IPS DF 4.7 (cell line): ENCODE results near the gene TMEM25.
A peak's percentile ranks its signal among the peaks of the same experiment; 100 is the strongest.
"Not testable (repeated sequence)": the region's sequence is repeated elsewhere in the genome, so short reads cannot be mapped to it uniquely, and the experiment has no call there.

Experiments used
- DNase-seq: peaks from one replicate; pipeline ENCODE4 v3.0.0-alpha.2; 2013; ENCODE audit warnings: low spot score; ENCODE audit errors: extremely low read depth

TMEM25 gene

DNA sequence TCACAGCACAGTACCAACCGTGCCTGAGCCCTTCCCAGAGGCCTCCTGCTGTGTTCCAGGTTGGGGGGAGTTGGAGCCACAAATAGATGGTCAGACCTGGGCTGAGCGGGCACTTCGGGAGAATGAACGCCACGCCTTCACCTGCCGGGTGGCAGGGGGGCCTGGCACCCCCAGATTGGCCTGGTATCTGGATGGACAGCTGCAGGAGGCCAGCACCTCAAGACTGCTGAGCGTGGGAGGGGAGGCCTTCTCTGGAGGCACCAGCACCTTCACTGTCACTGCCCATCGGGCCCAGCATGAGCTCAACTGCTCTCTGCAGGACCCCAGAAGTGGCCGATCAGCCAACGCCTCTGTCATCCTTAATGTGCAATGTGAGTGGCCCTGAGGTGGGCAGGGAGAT lies 1.1 kb downstream of the TMEM25 start:
- DNase-seq: no peak

DNA sequence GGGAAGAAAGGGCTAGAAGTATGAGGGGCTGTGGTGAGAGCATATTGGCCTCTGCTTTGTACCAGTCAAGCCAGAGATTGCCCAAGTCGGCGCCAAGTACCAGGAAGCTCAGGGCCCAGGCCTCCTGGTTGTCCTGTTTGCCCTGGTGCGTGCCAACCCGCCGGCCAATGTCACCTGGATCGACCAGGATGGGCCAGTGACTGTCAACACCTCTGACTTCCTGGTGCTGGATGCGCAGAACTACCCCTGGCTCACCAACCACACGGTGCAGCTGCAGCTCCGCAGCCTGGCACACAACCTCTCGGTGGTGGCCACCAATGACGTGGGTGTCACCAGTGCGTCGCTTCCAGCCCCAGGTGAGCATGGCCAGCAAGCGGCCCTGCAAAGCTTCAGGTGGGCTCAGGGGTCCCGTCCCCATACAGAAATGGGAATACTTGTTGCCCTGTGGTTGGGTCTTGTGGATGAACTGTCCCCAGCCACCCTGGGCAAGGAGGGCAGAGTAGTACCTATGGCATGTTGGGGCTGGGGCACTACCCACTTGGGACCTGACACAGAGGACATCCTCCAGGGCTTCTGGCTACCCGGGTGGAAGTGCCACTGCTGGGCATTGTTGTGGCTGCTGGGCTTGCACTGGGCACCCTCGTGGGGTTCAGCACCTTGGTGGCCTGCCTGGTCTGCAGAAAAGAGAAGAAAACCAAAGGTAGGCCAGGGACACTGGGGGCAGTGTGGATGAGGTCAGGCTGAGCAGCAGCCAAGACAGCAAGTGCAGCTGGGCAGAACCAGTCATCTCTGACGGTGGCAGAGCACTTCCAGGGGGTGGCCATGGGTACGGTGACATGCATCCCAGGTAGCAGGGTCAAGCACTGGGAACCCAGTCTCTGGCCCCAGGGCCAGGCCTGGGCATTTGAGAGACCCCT lies 2.1 kb downstream of the TMEM25 start:
- DNase-seq: no peak

- DNase-seq: no peak
These were observed 3.1 kb downstream of the TMEM25 start for GRCh38 chr11:118533769-118534729.

- DNase-seq: no peak
These were observed 4.3 kb downstream of the TMEM25 start for GRCh38 chr11:118535261-118535660.

DNA sequence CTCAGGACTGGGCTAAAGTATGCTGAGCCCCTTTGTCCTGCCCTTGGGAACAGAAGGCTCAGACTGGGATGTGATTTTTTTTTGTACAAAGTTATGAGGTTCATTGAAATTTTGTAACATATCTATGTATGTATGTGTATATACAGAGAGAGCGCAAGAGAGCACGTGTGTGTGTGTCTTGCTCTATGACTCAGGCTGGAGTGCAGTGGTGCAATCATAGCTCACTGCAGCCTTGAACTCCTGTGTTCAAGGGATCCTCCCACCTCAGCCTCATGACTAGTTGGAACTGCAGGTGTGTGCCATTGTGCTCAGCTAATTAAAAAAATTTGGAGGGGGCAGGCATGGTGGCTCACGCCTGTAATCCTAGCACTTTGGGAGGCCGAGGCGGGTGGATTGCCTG lies 5.7 kb downstream of the TMEM25 start:
- no peak for DNase-seq

GRCh38 chr11:118537409-118537980 lies 6.5 kb downstream of the TMEM25 start:
- no peak for DNase-seq

DNA sequence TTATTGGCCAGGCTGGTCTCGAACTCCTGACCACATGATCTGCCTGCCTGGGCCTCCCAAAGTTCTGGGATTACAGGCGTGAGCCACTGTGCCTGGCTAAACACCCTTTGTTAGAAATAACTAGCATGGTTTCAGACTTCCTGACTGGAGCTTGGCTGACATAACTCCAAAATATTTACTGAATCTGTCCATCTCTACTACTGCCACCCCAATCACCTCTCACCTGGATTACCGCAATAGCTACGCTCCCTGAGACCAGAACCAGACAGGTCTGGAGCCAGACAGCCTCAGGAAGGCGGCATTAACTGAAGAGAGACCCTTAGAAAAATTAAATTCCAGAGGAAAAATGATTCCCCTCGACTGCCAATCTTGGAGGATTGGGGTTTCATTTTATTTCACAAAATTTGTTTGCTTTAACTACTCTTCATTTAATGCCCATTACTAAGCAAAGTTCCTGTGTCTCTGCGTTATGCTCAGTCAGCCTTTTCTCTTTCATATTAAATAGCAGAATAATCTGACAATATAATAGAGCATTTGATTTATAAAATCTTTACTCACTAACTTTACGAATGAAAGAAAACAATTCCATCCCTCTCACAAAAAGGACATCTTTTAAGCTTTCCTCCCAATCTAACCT lies 13.1 kb downstream of the TMEM25 start:
- DNase-seq: no peak

DNA sequence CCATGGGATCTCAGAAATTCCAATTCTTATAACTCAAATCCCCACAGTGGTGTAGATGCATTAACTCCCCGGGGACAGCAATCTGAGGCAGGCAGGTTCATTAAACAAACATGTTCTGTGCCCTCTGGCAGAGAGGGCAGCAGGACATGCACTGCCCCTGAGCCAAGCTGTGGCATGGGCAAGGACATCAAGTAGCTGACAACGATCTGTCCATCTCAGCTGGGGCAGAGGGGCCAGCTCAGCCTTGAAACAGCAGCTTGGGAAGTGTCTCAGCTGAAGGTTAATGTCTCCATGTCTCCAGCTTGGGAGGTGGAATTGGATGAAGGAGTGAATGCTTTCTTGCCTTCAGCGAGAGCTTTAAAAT lies 13.6 kb downstream of the TMEM25 start:
- no peak for DNase-seq

- DNase-seq: no peak
These were observed 14.5 kb downstream of the TMEM25 start for GRCh38 chr11:118545533-118545932.

DNA sequence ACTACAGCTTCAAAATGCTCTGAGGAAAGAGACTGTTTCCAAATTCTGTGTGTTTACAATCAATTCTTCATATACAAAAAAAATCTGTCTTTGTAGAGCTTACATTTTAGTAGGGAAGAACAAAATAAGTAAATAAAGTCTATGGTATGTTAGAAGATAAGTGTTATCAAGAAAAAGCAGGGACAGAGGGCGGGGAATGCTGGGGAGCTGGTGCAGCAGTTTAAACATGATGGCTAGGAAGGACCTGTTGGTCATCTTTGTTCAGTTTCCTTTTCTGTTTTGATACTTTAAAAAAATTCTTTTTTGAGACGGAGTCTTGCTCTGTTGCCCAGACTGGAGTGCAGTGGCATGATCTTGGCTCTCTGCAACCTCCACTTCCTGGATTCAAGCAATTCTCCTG lies 16.1 kb downstream of the TMEM25 start:
- no peak for DNase-seq

DNA sequence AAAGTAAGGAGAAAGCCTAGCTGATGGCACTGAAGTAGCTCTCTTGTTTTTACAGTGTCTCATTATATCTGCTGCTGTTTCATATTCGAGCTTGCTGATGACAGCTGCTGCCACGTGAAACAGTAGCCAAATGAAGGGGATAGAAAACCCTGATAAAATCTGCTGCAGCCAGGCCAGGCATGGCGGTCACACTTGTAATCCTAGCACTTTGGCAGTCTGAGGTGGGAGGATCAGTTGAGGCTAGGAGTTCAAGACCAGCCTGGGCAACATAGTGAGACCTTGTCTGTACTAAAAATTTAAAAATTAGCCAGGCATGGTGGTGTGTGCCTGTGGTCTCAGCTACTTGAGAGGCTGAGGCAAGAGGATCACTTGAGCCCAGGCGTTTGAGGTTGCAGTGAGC lies 21.3 kb downstream of the TMEM25 start:
- DNase-seq: no peak

GRCh38 chr11:118560806-118561205 lies 29.8 kb downstream of the TMEM25 start:
- DNase-seq: no peak

GRCh38 chr11:118565051-118565450 lies 34.1 kb downstream of the TMEM25 start:
- no peak for DNase-seq

DNA sequence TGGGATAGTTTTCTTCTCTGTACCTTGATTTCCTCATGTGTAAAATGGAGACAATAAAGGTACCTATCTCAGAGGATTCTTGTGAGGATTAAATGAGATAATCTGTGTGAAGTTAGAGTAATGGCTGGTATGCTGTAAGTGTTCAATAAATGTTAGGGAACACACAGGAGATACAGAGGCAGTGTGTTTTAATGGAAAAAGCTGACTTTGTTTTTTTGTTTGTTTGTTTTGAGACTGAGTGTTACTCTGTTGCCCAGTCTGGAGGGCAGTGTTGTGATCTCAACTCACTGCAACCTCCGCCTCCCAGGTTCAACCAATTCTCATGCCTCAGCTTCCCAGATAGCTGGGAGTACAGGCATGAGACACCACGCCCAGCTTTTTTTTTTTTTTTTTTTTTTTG lies 38.7 kb downstream of the TMEM25 start:
- DNase-seq: no peak

GRCh38 chr11:118570787-118571186 lies 39.8 kb downstream of the TMEM25 start:
- no peak for DNase-seq

- not testable (repeated sequence) for DNase-seq
These were observed 40.7 kb downstream of the TMEM25 start for GRCh38 chr11:118571701-118572060.

DNA sequence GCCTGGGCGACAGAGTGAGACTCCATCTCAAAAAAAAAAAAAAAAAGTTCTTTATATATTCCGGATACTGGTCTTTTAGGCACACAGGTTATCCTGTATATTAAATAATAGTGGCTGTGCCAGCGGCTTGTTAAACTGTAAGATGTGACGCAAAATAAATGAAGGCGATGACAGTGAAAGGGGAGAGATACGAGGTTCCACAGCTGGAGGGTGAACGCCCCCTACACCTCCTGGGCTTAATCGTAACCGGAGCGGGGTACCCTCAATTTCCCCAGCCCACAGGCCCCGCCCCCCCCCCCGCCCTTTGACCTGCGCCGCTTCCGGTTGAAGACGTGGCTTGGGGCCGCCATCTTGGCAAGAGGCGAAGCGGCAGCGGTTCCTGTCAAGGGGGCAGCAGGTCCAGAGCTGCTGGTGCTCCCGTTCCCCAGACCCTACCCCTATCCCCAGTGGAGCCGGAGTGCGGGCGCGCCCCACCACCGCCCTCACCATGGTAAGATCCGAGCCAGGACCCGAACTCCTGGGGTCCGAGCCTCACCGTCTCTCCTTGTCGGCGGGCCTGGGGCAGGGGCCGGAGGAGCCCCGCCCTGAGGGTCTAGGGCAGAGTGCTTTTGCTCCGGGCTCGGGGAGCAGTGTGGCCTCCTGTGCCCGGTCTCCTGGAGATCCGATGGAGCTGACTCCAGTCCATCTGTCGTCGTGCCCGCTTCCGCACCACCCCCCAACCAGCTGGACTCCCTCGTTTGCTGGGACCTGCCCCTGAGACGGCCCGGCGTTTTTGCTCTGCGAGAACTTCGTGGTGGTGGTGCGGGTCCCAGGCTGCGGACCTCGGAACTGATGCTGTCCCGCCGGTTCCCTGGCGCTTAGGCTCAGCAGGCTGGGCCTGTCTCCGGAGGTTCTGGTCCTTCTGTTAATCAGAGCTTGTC lies 41.3 kb downstream of the TMEM25 start, which contains the start of gene ARCN1:
TSS of gene ARCN1 (plus strand) at position 349 of the 920 bp plus-strand sequence. CDS start at position 488, 139 bp downstream.
- peak; percentile 30 for DNase-seq

GRCh38 chr11:118572981-118573550 lies 42.1 kb downstream of the TMEM25 start:
- no peak for DNase-seq

- DNase-seq: no peak
These were observed 43.6 kb downstream of the TMEM25 start for GRCh38 chr11:118574636-118575035.

GRCh38 chr11:118577995-118578394 lies 47.0 kb downstream of the TMEM25 start:
- not testable (repeated sequence) for DNase-seq
